Transverse colon (tissue), 4 donors: Measurements from ENCODE around the gene POTEG.
"Not testable (repeated sequence)": the region's sequence is repeated elsewhere in the genome, so short reads cannot be mapped to it uniquely, and the experiment has no call there.

Source experiments
- CTCF ChIP-seq, 5 experiments: fragments of 200-600 bp in 3 of 5; fragments of 450-650 bp in 2 of 5; sonication (generic) in 3 of 5; IDR thresholded peaks; 1 replicate in 2 of 5; 2 replicates in 3 of 5; pipeline ENCODE4 v1.5.1; 2016 to 2017; ENCODE audit warnings: antibody characterized with exemption in 5 of 5, inconsistent platforms in 3 of 5, mild to moderate bottlenecking in 2 of 5, moderate library complexity in 1 of 5
- POLR2A ChIP-seq: fragments of 450-650 bp; IDR thresholded peaks from one replicate; pipeline ENCODE4 v1.6.1; 2016; ENCODE audit warnings: antibody characterized with exemption, mild to moderate bottlenecking, moderate library complexity
- POLR2AphosphoS5 ChIP-seq, 3 donors: sonication (generic); formaldehyde crosslinking; IDR thresholded peaks; one replicate each; pipeline ENCODE4 v1.6.1; 2016; ENCODE audit warnings: antibody characterized with exemption in 3 of 3

DNA sequence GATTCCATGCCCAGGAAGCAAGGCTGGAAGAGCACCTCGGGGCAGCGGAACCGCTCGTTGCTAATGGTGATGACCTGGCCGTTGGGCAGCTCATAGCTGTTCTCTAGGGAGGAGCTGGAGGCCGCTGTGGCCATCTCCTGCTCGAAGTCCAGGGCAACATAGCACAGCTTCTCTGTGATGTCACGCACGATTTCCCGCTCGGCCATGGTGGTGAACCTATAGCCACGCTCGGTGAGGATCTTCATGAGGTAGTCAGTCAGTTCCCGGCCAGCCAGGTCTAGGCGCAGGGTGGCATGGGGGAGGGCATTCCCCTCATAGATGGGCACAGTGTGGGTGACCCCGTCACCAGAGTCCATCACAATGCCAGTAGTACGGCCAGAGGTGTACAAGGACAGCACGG lies 32.0 kb downstream of the POTEG start:
- not testable (repeated sequence) for TF ChIP-seq POLR2AphosphoS5 (IDR thresholded peaks at IDR 0.05); POLR2A; CTCF (IDR thresholded peaks at IDR 0.05)
